ENCODE results near the gene ARFIP2.
A peak's percentile ranks its signal among the peaks of the same experiment; 100 is the strongest.

The ARFIP2 gene

GRCh38 chr11:6481924-6482275 is 769 bp upstream of the ARFIP2 start:
- DNase-seq, result no peak

GRCh38 chr11:6480299-6480914 is 724 bp downstream of the ARFIP2 start:
- no peak for DNase-seq

GRCh38 chr11:6476571-6476970 is 4.6 kb downstream of the ARFIP2 start:
- DNase-seq, result no peak

GRCh38 chr11:6475936-6476335 is 5.2 kb downstream of the ARFIP2 start:
- DNase-seq, result no peak

GRCh38 chr11:6474806-6475500 is 6.2 kb downstream of the ARFIP2 start:
- DNase-seq, result no peak

GRCh38 chr11:6474413-6474792 is 6.7 kb downstream of the ARFIP2 start:
- DNase-seq, result no peak

GRCh38 chr11:6473451-6474412 is 7.4 kb downstream of the ARFIP2 start, which contains the start of gene TRIM3:
Gene TRIM3 (minus strand): TSS chr11:6473941. CDS start chr11:6465695, 8,246 bp downstream.
- DNase-seq, result peak; percentile 94

- peak; percentile 26 for DNase-seq
Observed at GRCh38 chr11:6472934-6473333, 8.2 kb downstream of the ARFIP2 start.

- no peak for DNase-seq
Observed at GRCh38 chr11:6469599-6469998, 11.5 kb downstream of the ARFIP2 start.

- DNase-seq, result peak; percentile 95
Observed at GRCh38 chr11:6468712-6469495, 12.2 kb downstream of the ARFIP2 start.

- DNase-seq, result no peak
Observed at GRCh38 chr11:6459099-6459450, 22.1 kb downstream of the ARFIP2 start.

- DNase-seq, result no peak
Observed at GRCh38 chr11:6458352-6459098, 22.6 kb downstream of the ARFIP2 start.

GRCh38 chr11:6457581-6458320 is 23.4 kb downstream of the ARFIP2 start:
- no peak for DNase-seq

GRCh38 chr11:6456361-6457073 is 24.6 kb downstream of the ARFIP2 start:
- DNase-seq, result no peak

- no peak for DNase-seq
Observed at GRCh38 chr11:6455070-6455469, 26.1 kb downstream of the ARFIP2 start.

GRCh38 chr11:6453152-6453551 is 28.0 kb downstream of the ARFIP2 start:
- DNase-seq, result no peak

GRCh38 chr11:6452219-6452618 is 28.9 kb downstream of the ARFIP2 start:
- DNase-seq, result no peak

- no peak for DNase-seq
Observed at GRCh38 chr11:6448574-6448973, 32.6 kb downstream of the ARFIP2 start.

GRCh38 chr11:6443269-6444003 is 37.7 kb downstream of the ARFIP2 start:
- DNase-seq, result peak; percentile 71

- DNase-seq, result no peak
Observed at GRCh38 chr11:6442441-6442840, 38.7 kb downstream of the ARFIP2 start.

Measured in eye (tissue), 1 donor.